SK-N-SH (cell line): ENCODE data around the gene NUMA1. TPM values are rescaled to one million over a fixed set of nuclear protein-coding genes. Genes with fewer than 3 reads are reported as not detected.

Experiments used
- CTCF ChIA-PET: fragments of 300-600, 350-600 bp; formaldehyde crosslinking; extraction: SDS; loops from one replicate; lab custom pipeline; 2021; lab: Yijun Ruan, JAX
- POLR2A ChIA-PET: fragments of 350-600 bp; sonication (Branson Sonifier 250); formaldehyde crosslinking; extraction: SDS; loops from one replicate; lab custom pipeline; 2020; ENCODE audit warnings: antibody characterized with exemption, inconsistent platforms; lab: Yijun Ruan, JAX
- DNase-seq: peaks from one replicate; pipeline ENCODE4 v3.0.0; 2012
- H2AFZ ChIP-seq: fragments of 200-600 bp; sonication (generic); 2 replicates; pipeline ENCODE4 v1.8.1; 2016; ENCODE audit warnings: antibody characterized with exemption, mild to moderate bottlenecking, low read depth
- H3F3A ChIP-seq: fragments of 200-600 bp; sonication (generic); replicated peaks from 2 replicates; pipeline ENCODE3; 2016; ENCODE audit warnings: antibody characterized with exemption, mild to moderate bottlenecking; ENCODE audit not compliant: insufficient read depth
- H3K27ac ChIP-seq, 2 experiments: fragments of 200-500 bp in 1 of 2; fragments of 200-600 bp in 1 of 2; sonication (Bioruptor generic) in 1 of 2; sonication (generic), shearing (Covaris generic) in 1 of 2; 2 replicates each; pipeline versions ENCODE4 v1.5.1 to v1.6.1; 2014 to 2016; ENCODE audit warnings: low read depth in 2 of 2, inconsistent platforms in 1 of 2, low read length in 1 of 2, mild to moderate bottlenecking in 1 of 2, mixed read lengths in 1 of 2
- H3K27me3 ChIP-seq: fragments of 200-600 bp; sonication (generic), shearing (Covaris generic); 2 replicates; pipeline ENCODE4 v1.6.1; 2016; ENCODE audit warnings: mixed run types; ENCODE audit not compliant: insufficient read depth
- H3K36me3 ChIP-seq, 2 experiments: fragments of 200-500 bp in 1 of 2; fragments of 200-600 bp in 1 of 2; sonication (Bioruptor generic) in 1 of 2; sonication (generic) in 1 of 2; replicated peaks in 1 of 2; 2 replicates each; pipeline versions ENCODE3 to v1.5.1; 2014 to 2016; ENCODE audit warnings: low read length in 1 of 2, mild to moderate bottlenecking in 1 of 2; ENCODE audit not compliant: insufficient read depth in 2 of 2, control insufficient read depth in 1 of 2
- H3K4me1 ChIP-seq, 2 experiments: fragments of 200-500 bp in 1 of 2; fragments of 200-600 bp in 1 of 2; sonication (Bioruptor generic) in 1 of 2; sonication (generic), shearing (Covaris generic) in 1 of 2; 2 replicates each; pipeline versions ENCODE4 v1.5.1 to v1.6.1; 2014 to 2016; ENCODE audit warnings: low read depth in 1 of 2, low read length in 1 of 2, mixed run types in 1 of 2; ENCODE audit not compliant: insufficient read depth in 2 of 2, control insufficient read depth in 1 of 2
- H3K4me2 ChIP-seq: fragments of 200-600 bp; sonication (generic), shearing (Covaris generic); 2 replicates; pipeline ENCODE4 v1.6.1; 2017; ENCODE audit warnings: mixed run types
- H3K4me3 ChIP-seq, 2 experiments: fragments of 200-500 bp in 1 of 2; fragments of 200-600 bp in 1 of 2; sonication (Bioruptor generic) in 1 of 2; sonication (generic), shearing (Covaris generic) in 1 of 2; 2 replicates each; pipeline versions ENCODE4 v1.5.1 to v1.8.1; 2014 to 2016; ENCODE audit warnings: low read depth in 2 of 2, inconsistent platforms in 1 of 2, low read length in 1 of 2, mild to moderate bottlenecking in 1 of 2, mixed read lengths in 1 of 2, moderate library complexity in 1 of 2
- H3K79me2 ChIP-seq: fragments of 200-600 bp; sonication (generic); 2 replicates; pipeline ENCODE4 v1.8.1; 2017; ENCODE audit warnings: mild to moderate bottlenecking; ENCODE audit not compliant: insufficient read depth
- H3K9ac ChIP-seq: fragments of 200-600 bp; sonication (generic); 2 replicates; pipeline ENCODE4 v1.6.1; 2017; ENCODE audit warnings: mixed run types
- H3K9me2 ChIP-seq: fragments of 200-600 bp; sonication (generic); 2 replicates; pipeline ENCODE4 v1.6.1; 2017; ENCODE audit warnings: mixed run types
- H3K9me3 ChIP-seq: fragments of 200-600 bp; sonication (generic); 2 replicates; pipeline ENCODE4 v1.6.1; 2017; ENCODE audit warnings: mixed run types, mild to moderate bottlenecking, moderate library complexity
- H4K20me1 ChIP-seq: fragments of 200-600 bp; sonication (generic); 2 replicates; pipeline ENCODE4 v1.6.1; 2017; ENCODE audit warnings: mild to moderate bottlenecking, mixed run types; ENCODE audit not compliant: insufficient read depth
- FOXJ3 ChIP-seq: sonication (generic); formaldehyde crosslinking; IDR thresholded peaks from 2 replicates; pipeline ENCODE4 v1.5.1; 2020; ENCODE audit warnings: mild to moderate bottlenecking, missing genetic modification reagents
- FOXM1 ChIP-seq: IDR thresholded peaks from 2 replicates; pipeline ENCODE4 v1.4.0; 2012; ENCODE audit warnings: low read depth, mild to moderate bottlenecking
- MEF2A ChIP-seq: IDR thresholded peaks from 2 replicates; pipeline ENCODE4 v1.4.0; 2012; ENCODE audit warnings: low read depth, borderline replicate concordance
- MXI1 ChIP-seq: IDR thresholded peaks from 2 replicates; pipeline ENCODE4 v1.6.1; 2012; ENCODE audit warnings: mild to moderate bottlenecking, low read depth, low read length, improper control_type of control experiment
- NRF1 ChIP-seq: IDR thresholded peaks from 2 replicates; pipeline ENCODE4 v1.6.1; 2012; ENCODE audit warnings: low read depth, mild to moderate bottlenecking, low read length
- SIN3A ChIP-seq: IDR thresholded peaks from 2 replicates; pipeline ENCODE4 v1.6.1; 2012; ENCODE audit warnings: low read depth, mild to moderate bottlenecking, low read length, moderate library complexity, borderline replicate concordance
- SMC3 ChIP-seq: IDR thresholded peaks from 2 replicates; pipeline ENCODE4 v1.6.1; 2012; ENCODE audit warnings: low read depth, low read length, improper control_type of control experiment
- TEAD4 ChIP-seq: IDR thresholded peaks from 2 replicates; pipeline ENCODE4 v1.4.0; 2012; ENCODE audit warnings: mild to moderate bottlenecking, borderline replicate concordance; ENCODE audit not compliant: insufficient read depth
- WGBS: methylation state at CpG from one replicate; pipeline ENCODE4 v1.1.6; 2017; ENCODE audit warnings: low lambda C conversion rate; 5-methylcytosine and 5-hydroxymethylcytosine counted together
- polyA plus RNA-seq, 3 experiments: library from polyadenylated mRNA; depleted of rRNA; stranded (reverse); fragments of >200 nt; gene quantifications; 2 replicates each; pipeline ENCODE4 v1.2.3, GENCODE V29; 2012
- TF ChIP-seq, protein P1 (sequence below): fragments of 200-600 bp; sonication (generic); IDR thresholded peaks from 2 replicates; pipeline ENCODE4 v1.6.1; 2017; ENCODE audit warnings: antibody characterized with exemption, mild to moderate bottlenecking, moderate library complexity
- TF ChIP-seq, protein P2 (sequence below): IDR thresholded peaks from 2 replicates; pipeline ENCODE4 v1.4.0; 2012; ENCODE audit warnings: low read depth, borderline replicate concordance
- TF ChIP-seq, protein P3 (sequence below): IDR thresholded peaks from 2 replicates; pipeline ENCODE4 v1.6.1; 2012; ENCODE audit warnings: mild to moderate bottlenecking, low read depth, low read length, moderate library complexity

Gene NUMA1
- polyA plus RNA-seq, 1 of the 3 experiments (the other 2 are of a cell fraction) = 111 TPM

DNA sequence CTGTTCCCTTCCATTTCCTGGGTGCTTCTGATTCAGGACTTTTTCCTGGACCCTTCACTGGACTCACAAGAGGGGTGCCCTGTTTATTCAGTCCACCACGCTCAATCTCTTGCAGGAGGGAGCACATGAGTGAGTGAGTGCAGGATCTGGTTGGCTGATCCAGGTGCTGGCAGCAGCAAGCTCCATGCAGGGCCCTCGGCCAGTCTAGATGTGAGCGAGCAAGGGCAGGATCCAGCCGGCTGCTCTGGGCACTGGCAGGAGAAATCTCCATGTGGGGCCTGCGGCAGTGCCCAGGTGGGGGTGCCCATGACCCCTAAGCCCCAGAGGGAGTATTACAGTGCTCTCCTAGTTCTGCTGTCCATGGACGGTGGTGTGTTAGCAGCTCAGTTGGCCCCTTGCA, 43.7 kb upstream of the NUMA1 start:
- Histone ChIP-seq H3K9me3 (peaks cover 5% of the 10 kb centered on the region; the same call in 1 of the 2 replicates), H3K4me1 (no peaks in the 10 kb centered on the region), H3K36me3 (no peaks in the 10 kb centered on the region), H3K4me2 (no peak overlapping the region), H2AFZ (no peak overlapping the region), H3K9me2 (no peaks in the 10 kb centered on the region), H3K27me3 (no peaks in the 10 kb centered on the region; the same call in 1 of the 2 replicates), H3K79me2 (no peaks in the 10 kb centered on the region), H4K20me1 (no peaks in the 10 kb centered on the region), H3K27ac (no peak overlapping the region), H3K9ac (no peak overlapping the region), H3F3A (no peaks in the 10 kb centered on the region), H3K4me3 (no peak overlapping the region)
- no peak for DNase-seq
- POLR2A ChIA-PET = no interaction called here
- WGBS = 63% methylated on average over 5 of the region's 6 CpGs
- TF ChIP-seq, protein P1, sequence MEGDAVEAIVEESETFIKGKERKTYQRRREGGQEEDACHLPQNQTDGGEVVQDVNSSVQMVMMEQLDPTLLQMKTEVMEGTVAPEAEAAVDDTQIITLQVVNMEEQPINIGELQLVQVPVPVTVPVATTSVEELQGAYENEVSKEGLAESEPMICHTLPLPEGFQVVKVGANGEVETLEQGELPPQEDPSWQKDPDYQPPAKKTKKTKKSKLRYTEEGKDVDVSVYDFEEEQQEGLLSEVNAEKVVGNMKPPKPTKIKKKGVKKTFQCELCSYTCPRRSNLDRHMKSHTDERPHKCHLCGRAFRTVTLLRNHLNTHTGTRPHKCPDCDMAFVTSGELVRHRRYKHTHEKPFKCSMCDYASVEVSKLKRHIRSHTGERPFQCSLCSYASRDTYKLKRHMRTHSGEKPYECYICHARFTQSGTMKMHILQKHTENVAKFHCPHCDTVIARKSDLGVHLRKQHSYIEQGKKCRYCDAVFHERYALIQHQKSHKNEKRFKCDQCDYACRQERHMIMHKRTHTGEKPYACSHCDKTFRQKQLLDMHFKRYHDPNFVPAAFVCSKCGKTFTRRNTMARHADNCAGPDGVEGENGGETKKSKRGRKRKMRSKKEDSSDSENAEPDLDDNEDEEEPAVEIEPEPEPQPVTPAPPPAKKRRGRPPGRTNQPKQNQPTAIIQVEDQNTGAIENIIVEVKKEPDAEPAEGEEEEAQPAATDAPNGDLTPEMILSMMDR = no peak
- TF ChIP-seq TEAD4 (no peak), MXI1 (no peak), NRF1 (no peak), SMC3 (no peak), MEF2A (no peak), FOXM1 (no peak), FOXJ3 (CRISPR knock-in tag) (no peak), SIN3A (no peak)
- TF ChIP-seq, protein P2, sequence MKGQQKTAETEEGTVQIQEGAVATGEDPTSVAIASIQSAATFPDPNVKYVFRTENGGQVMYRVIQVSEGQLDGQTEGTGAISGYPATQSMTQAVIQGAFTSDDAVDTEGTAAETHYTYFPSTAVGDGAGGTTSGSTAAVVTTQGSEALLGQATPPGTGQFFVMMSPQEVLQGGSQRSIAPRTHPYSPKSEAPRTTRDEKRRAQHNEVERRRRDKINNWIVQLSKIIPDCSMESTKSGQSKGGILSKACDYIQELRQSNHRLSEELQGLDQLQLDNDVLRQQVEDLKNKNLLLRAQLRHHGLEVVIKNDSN = no peak
- TF ChIP-seq, protein P3, sequence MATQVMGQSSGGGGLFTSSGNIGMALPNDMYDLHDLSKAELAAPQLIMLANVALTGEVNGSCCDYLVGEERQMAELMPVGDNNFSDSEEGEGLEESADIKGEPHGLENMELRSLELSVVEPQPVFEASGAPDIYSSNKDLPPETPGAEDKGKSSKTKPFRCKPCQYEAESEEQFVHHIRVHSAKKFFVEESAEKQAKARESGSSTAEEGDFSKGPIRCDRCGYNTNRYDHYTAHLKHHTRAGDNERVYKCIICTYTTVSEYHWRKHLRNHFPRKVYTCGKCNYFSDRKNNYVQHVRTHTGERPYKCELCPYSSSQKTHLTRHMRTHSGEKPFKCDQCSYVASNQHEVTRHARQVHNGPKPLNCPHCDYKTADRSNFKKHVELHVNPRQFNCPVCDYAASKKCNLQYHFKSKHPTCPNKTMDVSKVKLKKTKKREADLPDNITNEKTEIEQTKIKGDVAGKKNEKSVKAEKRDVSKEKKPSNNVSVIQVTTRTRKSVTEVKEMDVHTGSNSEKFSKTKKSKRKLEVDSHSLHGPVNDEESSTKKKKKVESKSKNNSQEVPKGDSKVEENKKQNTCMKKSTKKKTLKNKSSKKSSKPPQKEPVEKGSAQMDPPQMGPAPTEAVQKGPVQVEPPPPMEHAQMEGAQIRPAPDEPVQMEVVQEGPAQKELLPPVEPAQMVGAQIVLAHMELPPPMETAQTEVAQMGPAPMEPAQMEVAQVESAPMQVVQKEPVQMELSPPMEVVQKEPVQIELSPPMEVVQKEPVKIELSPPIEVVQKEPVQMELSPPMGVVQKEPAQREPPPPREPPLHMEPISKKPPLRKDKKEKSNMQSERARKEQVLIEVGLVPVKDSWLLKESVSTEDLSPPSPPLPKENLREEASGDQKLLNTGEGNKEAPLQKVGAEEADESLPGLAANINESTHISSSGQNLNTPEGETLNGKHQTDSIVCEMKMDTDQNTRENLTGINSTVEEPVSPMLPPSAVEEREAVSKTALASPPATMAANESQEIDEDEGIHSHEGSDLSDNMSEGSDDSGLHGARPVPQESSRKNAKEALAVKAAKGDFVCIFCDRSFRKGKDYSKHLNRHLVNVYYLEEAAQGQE = no peak
- CTCF ChIA-PET = interaction anchor here (2.7 kb wide), 1 partner anchor 20 kb away, joined by 17 read pairs; no protein-coding TSS in a partner anchor
